Measurements from ENCODE around the gene CROCC2.

CROCC2 gene

GRCh38 chr2:240891492-240892340, 14.4 kb upstream of the CROCC2 start:
- no peak for TF ChIP-seq CTCF (IDR thresholded peaks at IDR 0.05)

DNA sequence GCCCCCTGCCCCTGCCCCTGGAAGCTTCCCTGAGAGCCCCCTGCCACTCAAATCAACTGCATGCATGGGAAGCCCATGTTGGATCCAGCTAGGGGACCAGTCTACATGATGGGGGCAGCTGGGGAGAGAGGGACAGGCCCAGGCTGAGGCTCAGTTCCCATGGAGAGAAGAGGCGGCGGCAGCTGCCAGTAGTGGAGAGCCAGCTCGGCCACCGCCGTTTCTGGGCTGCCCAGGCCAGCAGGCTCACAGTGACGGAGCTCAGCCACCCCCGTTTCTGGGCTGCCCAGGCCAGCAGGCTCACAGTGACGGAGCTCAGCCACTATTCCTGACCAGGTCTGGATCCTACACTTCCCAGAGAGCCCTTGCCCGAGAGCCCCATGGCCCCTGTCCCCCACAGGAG, 13.8 kb upstream of the CROCC2 start:
- TF ChIP-seq CTCF (IDR thresholded peaks at IDR 0.05), result no peak

DNA sequence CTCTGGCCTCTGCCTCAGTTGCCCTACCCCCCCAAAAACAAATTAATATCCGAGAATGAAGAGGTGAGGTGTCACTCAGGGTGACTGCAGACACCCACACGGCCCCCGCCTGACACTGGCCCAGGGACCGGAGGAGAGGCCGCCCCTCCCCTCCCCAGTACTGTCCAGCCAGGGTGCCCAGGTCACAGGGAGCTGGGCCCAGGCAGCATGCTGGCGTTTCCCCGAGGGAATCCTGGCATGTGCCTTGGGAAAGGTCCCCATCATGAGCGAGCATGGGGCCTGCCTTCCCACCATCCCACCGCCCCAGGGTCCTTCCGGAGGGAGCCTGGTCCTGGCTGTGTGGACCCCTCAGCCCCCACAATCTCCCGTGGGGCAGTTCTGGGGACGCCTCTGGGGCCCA, 13.2 kb upstream of the CROCC2 start:
- TF ChIP-seq CTCF (IDR thresholded peaks at IDR 0.05), result no peak

GRCh38 chr2:240893363-240893844, 12.7 kb upstream of the CROCC2 start:
- TF ChIP-seq CTCF (IDR thresholded peaks at IDR 0.05), result no peak

GRCh38 chr2:240894006-240894405, 12.1 kb upstream of the CROCC2 start:
- TF ChIP-seq CTCF (IDR thresholded peaks at IDR 0.05), result no peak

- TF ChIP-seq CTCF (IDR thresholded peaks at IDR 0.05), result no peak
Measured at GRCh38 chr2:240894836-240895558, 11.1 kb upstream of the CROCC2 start.

GRCh38 chr2:240895656-240896388, 10.3 kb upstream of the CROCC2 start, which contains the start of gene MAB21L4:
Gene MAB21L4, minus strand, starts transcription at chr2:240896156. Its CDS starts 159 bp downstream, at chr2:240895997.
- no peak for TF ChIP-seq CTCF (IDR thresholded peaks at IDR 0.05)

All from LNCAP (cell line).